H1 (cell line): ENCODE data around the gene GPR68. TPM values are rescaled to one million over a fixed set of nuclear protein-coding genes. Genes with fewer than 3 reads are reported as not detected.

Experiments used
- TAF7 ChIP-seq: optimal IDR thresholded peaks from 2 replicates; pipeline ENCODE3; 2011; ENCODE audit warnings: low read depth, mild to moderate bottlenecking, inconsistent platforms, low read length, moderate library complexity, borderline replicate concordance
- polyA plus RNA-seq, 7 experiments: library from polyadenylated mRNA; depleted of rRNA in 3 of 7; stranded (reverse) in 5 of 7; unstranded in 2 of 7; fragments of >200 nt in 5 of 7; fragments of 200-250 nt in 2 of 7; gene quantifications; 1 replicate in 5 of 7; 2 replicates in 1 of 7; 4 replicates in 1 of 7; pipeline versions ENCODE4 v1.2.1 to v1.2.3, GENCODE V29; 2011 to 2013; ENCODE audit warnings: missing spikeins in 2 of 7, mixed read lengths in 2 of 7
- total RNA-seq: library from RNA; stranded (reverse); fragmentation: NEBNext Ultra II Directional; extraction: Animal tissue kit (Norgen Biotek cat#: 25700); gene quantifications from 2 replicates; pipeline ENCODE4 v1.2.1, GENCODE V29; 2021

GPR68 gene
- total and polyA plus RNA-seq, 2 of the 8 experiments (the other 6 are each of a cell fraction or from before 2014, with no cell fraction given): 0.22 to 0.76 TPM

DNA sequence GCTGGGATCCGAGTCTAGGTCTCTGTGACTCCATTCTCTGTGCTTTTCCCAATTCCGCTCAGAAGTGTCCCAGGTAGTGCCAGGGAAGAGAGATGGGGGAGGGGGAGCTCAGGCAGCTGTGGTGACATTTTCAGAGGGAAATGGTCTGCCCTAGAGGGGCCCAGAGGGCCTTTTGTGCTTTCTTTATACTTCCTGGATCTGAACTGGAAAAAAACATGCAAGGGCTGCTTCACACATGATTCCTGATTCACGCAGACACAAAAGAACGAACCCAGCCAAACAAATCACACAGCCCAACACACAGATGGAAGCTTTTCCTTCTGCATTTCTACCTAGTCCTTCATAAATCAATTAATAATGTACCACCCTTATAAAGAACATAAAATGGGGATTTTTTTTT, 26.5 kb downstream of the GPR68 start (continued):
- TF ChIP-seq TAF7: no peak
- TF ChIP-seq, all 59 proteins: peak for 0
